ENCODE results near the gene FAM170A. TPM values are rescaled to one million over a fixed set of nuclear protein-coding genes. Genes with fewer than 3 reads are reported as not detected.

Gene FAM170A
- total RNA-seq = not detected in 2 replicates

DNA sequence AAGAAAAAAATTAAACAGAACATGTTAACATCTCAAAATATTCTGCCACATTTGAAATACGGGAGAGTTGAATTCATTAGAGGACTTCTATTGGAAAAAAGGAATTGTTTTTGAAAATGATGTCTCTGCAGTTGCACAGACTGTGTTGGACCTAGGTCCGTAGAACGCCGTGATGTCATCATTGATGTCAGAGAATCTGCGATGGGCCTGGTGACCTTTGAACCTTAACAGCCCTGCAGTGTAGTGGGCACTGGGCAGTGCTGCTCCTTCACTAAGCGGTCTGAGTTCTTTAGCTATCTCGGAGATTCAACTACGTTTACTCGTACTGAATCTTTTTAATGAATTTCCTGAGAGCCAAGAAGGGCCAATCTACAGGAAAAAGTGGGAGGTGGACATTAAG, at the start of gene FAM170A:
FAM170A (plus strand) TSS at position 220 of the 400 bp plus-strand sequence. CDS start 211 bp downstream, outside the sequence.

Other genes starting within 250 kb of the FAM170A start
- gene HSD17B4, start 177.1 kb upstream of the FAM170A start, total RNA-seq = 175 and 189 TPM in 2 replicates